HG03378 (cell line): Measurements from ENCODE around the gene HDGFL3.
"Not testable (repeated sequence)": the region's sequence is repeated elsewhere in the genome, so short reads cannot be mapped to it uniquely, and the experiment has no call there.

Experiments
- ATAC-seq: cut with Tn5 transposase; IDR thresholded peaks from one replicate; pipeline ENCODE4 v1.9.1; 2021; ENCODE audit warnings: mild to moderate bottlenecking, moderate library complexity; ENCODE audit not compliant: unreplicated experiment

Gene HDGFL3

DNA sequence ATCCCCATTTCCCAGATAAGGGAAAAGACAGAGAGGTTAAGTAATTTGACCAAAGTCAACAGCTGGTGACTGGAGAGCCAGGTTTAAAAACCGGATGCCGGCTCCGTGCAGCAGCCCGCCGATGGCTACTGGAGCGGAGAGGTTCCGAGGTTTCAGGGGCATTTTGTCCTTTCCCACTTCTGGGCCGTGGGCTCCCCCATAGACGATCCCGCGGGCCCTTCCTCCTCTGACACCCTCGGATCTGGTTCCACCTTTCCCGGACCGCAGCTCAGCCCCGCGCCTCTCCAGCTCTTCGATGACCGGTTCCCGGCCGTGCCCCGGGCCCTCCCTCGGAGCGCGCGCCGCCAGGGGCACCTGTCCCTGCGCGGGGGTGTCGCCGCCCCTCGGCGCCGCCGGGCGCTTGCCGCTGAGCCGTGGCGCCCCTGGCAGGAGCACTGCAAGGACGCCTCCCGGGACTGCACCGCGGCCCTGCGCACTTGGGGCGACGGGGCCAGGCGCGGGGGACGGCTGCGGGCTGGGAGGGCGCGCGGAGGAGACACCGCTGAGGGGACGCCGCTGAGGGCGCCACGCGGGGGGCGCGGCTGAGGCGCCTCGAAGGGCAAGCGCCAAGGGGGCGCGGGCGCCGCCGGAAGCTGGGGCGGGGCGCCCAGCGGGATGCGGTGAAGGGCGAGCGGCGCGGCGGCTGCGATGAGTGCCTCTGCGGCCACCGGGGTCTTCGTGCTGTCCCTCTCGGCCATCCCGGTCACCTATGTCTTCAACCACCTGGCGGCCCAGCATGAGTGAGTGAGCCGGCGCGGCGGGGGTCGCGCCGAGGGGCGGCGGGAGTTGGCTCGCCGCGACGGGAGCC lies 100.4 kb downstream of the HDGFL3 start, which contains the start of gene TM6SF1:
Gene TM6SF1 (plus strand): TSS at position 652 of the 847 bp plus-strand sequence. CDS start 36 bp downstream, at position 688.
- ATAC-seq, result no peak

- no peak for ATAC-seq
Observed at GRCh38 chr15:83105440-83105839, 102.2 kb downstream of the HDGFL3 start.

DNA sequence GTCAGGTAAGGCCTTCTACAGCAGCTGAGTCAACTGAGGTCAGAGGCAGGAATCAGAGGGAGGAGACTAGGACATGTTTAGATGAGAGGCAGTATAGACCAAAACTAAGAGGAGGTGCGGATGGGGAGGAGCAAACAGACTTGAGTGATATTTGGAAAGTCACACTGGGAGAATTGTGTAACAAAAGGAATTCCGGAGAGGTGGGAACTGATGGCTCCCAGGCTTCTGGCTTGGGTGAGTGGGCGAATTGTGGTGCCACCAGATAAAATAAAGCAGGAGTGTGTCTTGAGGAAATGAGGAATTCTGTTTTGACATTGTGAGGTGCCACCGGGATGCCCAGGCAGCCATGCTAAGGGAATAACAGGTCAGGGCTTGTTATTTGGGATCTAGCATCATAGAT lies 103.5 kb downstream of the HDGFL3 start:
- no peak for ATAC-seq

GRCh38 chr15:83102346-83102745 lies 105.3 kb downstream of the HDGFL3 start:
- ATAC-seq, result no peak

GRCh38 chr15:83100097-83100646 lies 107.5 kb downstream of the HDGFL3 start:
- ATAC-seq, result no peak

DNA sequence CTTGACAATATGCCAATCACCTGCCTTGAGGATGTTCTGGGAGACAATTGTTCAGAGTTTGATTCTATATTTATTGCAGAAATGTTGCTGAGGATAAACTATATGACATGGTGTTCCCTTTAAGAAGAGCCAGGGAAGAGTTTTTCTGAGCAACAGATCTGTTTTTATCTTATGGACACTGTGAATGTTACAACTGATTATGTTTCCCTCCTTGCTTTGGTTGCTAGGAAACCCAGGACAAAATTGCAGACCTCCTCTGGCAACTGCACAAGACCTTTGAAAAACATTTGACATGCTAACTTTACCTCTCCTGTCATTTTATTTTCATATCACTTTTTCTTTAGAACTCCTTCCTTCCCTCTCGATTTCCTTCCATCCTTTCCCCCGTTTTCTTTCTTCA lies 108.3 kb downstream of the HDGFL3 start:
- no peak for ATAC-seq

GRCh38 chr15:83098079-83098478 lies 109.5 kb downstream of the HDGFL3 start:
- no peak for ATAC-seq

DNA sequence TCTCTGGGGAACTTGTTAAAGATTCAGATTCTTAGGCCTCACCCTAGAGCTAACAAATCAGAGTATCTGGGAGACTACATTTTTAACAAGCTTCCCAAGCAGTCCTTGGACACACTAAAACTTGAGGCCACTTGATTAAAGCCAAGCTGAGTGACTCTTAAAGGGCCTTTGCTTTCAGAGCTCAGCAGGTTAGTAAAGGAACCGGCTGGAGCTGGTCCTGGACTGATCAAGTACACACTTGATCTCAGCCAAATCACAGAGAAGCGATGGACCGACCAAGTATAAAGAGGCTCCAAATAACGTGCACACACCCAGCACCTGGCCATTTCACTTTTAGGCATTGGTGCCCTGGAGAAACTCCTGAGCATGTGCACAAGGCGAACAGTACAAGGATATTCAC lies 113.0 kb downstream of the HDGFL3 start:
- no peak for ATAC-seq

DNA sequence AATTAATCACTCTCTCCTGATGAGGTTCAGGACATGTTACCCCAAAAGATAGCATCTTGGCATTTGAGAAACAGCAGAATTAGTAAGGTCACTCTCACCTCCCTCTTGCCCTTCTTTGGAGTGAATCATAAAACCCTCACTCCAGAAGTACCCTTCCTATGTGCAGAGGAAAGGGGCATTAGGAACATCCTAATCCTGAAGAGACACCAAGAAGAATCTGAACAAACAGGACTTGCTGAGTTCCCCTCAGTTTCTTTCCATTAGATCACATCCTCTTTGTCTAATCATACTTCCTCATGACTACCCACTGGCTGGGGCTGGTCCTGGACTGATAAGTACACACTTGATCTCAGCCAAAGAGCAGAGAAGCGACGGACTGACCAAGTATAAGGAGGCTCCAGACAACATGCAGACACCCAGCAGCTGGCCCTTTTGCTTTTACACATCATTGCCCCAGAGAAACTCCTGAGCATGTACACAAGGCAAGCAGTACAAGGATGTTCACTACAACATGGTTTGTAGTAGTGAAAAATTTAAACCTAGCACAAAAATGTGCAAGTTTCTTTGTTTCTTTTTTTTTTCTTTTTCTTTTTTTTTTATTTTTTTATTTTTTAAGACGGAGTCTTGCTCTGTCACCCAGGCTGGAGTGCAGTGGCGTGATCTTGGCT lies 115.2 kb downstream of the HDGFL3 start:
- ATAC-seq, result peak; percentile 69

DNA sequence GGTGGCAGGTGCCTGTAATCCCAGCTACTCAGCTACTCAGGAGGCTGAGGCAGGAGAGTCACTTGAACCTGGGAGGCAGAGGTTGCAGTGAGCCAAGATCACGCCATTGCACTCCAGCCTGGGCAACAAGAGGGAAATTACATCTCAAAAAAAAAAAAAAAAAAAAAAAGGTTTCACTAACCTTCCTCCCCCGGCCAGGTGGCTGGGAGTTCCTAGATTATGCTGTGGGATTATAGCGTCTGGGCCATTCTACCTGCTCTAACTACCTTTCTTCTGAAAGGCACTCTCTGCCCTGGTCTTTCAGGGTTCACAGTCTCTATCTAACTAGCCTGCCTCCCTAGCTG lies 115.7 kb downstream of the HDGFL3 start:
- ATAC-seq, result not testable (repeated sequence)

GRCh38 chr15:83090465-83090864 lies 117.2 kb downstream of the HDGFL3 start:
- ATAC-seq, result no peak

DNA sequence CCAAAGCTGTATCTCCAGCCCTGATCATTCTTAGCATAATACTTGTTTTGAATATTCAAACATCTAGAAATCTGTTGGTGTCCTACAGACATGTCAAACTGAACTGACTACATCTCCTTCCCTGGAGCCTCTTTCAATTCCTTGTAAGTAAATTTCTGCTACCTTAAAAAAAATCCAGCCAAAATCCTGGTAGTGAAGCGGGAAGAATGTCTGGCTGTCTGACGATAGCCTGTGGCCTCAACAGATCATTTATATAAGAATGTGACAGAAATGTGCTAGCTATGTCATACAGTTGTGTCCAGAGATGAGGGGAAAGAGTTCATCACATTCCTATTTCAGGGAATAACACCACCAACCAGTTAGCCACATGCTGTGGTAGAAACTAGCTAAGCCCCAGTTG lies 118.7 kb downstream of the HDGFL3 start:
- ATAC-seq, result no peak

- no peak for ATAC-seq
Observed at GRCh38 chr15:83087576-83087975, 120.0 kb downstream of the HDGFL3 start.

GRCh38 chr15:83085864-83086552 lies 121.6 kb downstream of the HDGFL3 start:
- ATAC-seq, result not testable (repeated sequence)

DNA sequence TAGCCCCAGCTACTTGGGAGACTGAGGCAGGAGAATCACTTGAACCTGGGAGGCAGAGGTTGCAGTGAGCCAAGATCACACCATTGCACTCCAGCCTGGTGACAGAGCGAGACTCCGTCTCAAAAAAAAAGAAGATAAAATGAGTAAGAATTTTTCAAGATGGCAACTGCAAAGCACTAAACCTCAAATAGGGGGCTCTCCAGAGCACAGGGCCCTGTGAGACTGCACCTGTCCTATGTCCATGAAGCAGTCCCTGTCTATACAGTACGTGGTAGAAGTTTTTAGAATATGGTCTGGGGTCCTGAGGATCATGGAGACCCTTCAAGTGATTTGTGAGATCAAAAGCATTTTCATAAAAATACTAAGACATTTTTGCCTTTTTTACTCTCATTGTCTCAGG lies 122.2 kb downstream of the HDGFL3 start:
- ATAC-seq, result not testable (repeated sequence)

DNA sequence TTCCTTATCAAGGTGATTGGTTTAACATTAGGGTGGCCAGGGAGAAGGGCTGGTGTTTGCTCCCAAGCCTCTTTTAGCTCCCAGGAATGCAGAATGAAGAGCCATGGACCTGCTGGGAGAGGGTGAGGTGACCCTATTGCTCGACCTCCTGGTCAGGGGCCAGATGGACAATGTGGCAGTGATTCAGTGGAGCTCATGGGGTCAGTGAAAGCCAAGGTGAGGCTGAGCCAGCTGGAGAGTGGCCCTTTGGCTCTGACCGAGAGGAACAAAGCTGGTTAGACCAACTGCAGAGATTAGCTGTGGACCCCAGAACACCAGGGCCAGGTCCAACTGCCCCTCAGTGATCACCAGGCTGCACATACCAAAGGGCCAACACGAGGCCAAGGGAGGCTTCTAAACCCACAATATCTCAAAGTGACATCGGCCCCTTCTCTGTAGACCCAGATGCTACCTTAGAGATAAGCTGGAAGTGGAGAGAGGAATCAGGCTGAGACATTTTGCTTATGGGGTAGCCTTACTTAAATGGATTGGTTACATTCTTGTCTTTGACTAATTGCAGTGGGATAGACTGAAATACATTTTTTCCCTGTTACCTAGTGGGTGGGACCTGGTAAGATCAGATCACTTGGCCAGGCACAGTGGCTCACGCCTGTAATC lies 124.8 kb downstream of the HDGFL3 start:
- no peak for ATAC-seq

- ATAC-seq, result no peak
Observed at GRCh38 chr15:83081256-83082014, 126.2 kb downstream of the HDGFL3 start.

DNA sequence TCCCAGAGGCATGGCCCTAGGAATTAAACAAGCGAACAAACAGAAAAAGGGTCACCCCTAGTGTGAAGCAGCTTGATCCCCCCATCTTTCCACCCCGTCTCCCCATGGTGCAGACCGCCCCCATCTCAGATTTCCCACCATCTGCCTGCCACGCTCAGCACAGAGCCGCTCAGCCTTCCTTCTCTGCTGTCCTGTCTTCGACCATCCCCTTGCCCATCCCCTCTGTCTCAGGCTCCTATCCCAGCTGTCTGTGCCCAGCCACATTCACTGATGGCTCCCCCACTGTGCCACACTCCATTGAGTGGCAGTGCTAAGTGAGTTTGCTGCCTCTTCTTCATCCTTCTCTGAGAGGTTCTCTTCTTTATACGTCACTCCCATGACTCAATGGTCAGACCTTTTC lies 128.9 kb downstream of the HDGFL3 start:
- no peak for ATAC-seq
